ENCODE measurements around the gene FASTK. TPM values are rescaled to one million over a fixed set of nuclear protein-coding genes. Genes with fewer than 3 reads are reported as not detected.

FASTK gene
- total RNA-seq, 1 experiment from 2014 or later = 95.0 TPM

GRCh38 chr7:151117565-151117964, 37.0 kb upstream of the FASTK start:
- intact Hi-C loops (cut with micrococcal nuclease; ENCODE audit: unreplicated experiment) = no loop called here
- no peaks in the 10 kb centered on the region for H3K27me3 ChIP-seq (ENCODE audit: control insufficient read depth, insufficient read depth, low read length)
- BruUV-seq (replicated peaks) = no TSS peak
- H3K4me3 ChIP-seq (ENCODE audit: low read depth in 2 of 2, low read length in 2 of 2) = no peak overlapping the region
- TF ChIP-seq CTCF (IDR thresholded peaks at IDR 0.05) (no peak), POLR2AphosphoS5 (IDR thresholded peaks at IDR 0.05; ENCODE audit: low read depth, low read length) (no peak), SIN3A (IDR thresholded peaks at IDR 0.05; ENCODE audit: borderline replicate concordance, insufficient read depth, low read depth, low read length) (no peak), REST (IDR thresholded peaks at IDR 0.05; ENCODE audit: insufficient read depth in 1 of 2, low read depth in 2 of 2, low read length in 1 of 2) (no peak), TCF7L2 (IDR thresholded peaks at IDR 0.05; ENCODE audit: low read depth, low read length) (no peak)
- no peaks in the 10 kb centered on the region for H3K36me3 ChIP-seq (ENCODE audit: control insufficient read depth, insufficient read depth, low read length)
- CTCF ChIA-PET = no interaction called here
- ATAC-seq = no peak
- in situ Hi-C loops (cut with HindIII; ENCODE audit: low pct_unique_long_range_greater_than_20kb, low sequenced_read_pairs) = no loop called here
- POLR2A ChIA-PET = no interaction called here
- H3K9me3 ChIP-seq (ENCODE audit: control insufficient read depth, insufficient read depth, low read depth, low read length) = no peaks in the 10 kb centered on the region
- DNase-seq (ENCODE audit: low read depth, low spot score) = no peak
- no peak overlapping the region for H3K27ac ChIP-seq (ENCODE audit: low read length)
- peaks cover 14% of the 10 kb centered on the region for H3K4me1 ChIP-seq (ENCODE audit: control insufficient read depth, insufficient read depth, low read length)

GRCh38 chr7:151116603-151117440, 36.2 kb upstream of the FASTK start:
- ChIA-PET POLR2A (no interaction called here), CTCF (interaction anchor here (0.6 kb wide), 1 partner anchor 8 kb away, joined by 4 read pairs; no protein-coding TSS in a partner anchor)
- Histone ChIP-seq H3K27ac (ENCODE audit: low read length) (no peak overlapping the region; the same call in 1 of the 2 replicates), H3K9me3 (ENCODE audit: control insufficient read depth, insufficient read depth, low read depth, low read length) (no peaks in the 10 kb centered on the region), H3K4me1 (ENCODE audit: control insufficient read depth, insufficient read depth, low read length) (peaks cover 14% of the 10 kb centered on the region), H3K27me3 (ENCODE audit: control insufficient read depth, insufficient read depth, low read length) (no peaks in the 10 kb centered on the region), H3K4me3 (ENCODE audit: low read depth in 2 of 2, low read length in 2 of 2) (no peak overlapping the region), H3K36me3 (ENCODE audit: control insufficient read depth, insufficient read depth, low read length) (no peaks in the 10 kb centered on the region)
- BruUV-seq (replicated peaks) = no TSS peak
- in situ Hi-C loops (cut with HindIII; ENCODE audit: low pct_unique_long_range_greater_than_20kb, low sequenced_read_pairs) = no loop called here
- ATAC-seq = no peak
- intact Hi-C loops (cut with micrococcal nuclease; ENCODE audit: unreplicated experiment) = no loop called here
- DNase-seq (ENCODE audit: low read depth, low spot score) = no peak
- TF ChIP-seq CTCF (IDR thresholded peaks at IDR 0.05) (no peak), POLR2AphosphoS5 (IDR thresholded peaks at IDR 0.05; ENCODE audit: low read depth, low read length) (no peak), TCF7L2 (IDR thresholded peaks at IDR 0.05; ENCODE audit: low read depth, low read length) (no peak), SIN3A (IDR thresholded peaks at IDR 0.05; ENCODE audit: borderline replicate concordance, insufficient read depth, low read depth, low read length) (no peak), REST (IDR thresholded peaks at IDR 0.05; ENCODE audit: insufficient read depth in 1 of 2, low read depth in 2 of 2, low read length in 1 of 2) (no peak)
